ENCODE results near the gene TAF15.

The TAF15 gene

DNA sequence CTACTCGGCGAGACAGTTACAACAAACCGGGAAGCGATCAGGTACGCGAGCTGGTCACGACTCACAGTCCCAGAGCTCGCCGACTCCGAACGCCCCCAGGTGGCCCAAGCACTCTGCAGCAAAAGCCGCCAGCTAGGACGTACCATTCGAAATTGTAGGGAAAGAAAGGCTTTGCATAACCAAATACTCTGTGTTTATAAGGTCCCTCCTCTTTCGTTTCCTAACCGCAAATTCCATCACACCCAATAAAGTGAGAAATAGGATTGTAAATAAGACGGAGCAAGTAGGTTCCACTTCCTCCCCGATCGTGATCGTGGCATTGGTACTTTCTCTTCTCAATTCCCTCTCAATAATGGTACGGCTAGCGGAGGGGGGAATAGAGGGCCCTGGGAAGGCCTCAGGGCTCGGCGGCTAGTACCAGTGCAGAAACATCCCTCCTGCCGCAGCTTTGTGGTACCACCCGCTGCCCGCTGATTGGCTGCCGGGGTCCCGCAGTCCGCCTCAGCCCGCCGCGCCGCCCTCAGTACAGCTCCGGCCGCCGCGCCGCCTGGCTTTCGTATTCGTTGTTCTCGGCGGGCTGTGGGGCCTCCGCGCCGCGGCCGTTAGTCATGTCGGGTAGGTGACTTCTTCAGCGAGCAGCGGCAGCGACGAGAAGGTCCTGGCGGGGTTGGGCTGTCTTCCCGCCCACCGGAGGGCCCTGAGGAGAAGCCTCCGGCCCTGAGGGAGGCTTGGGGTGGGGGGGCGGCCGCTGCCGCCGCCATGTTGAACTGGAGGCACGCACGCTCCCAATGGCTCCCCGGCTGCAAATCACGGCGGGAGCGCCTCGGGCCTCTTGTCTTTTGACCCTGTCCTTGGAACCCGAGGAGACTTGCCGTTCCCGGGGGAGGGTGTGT, at the start of gene TAF15:
TSS of gene TAF15 (plus strand) at position 523 of the 893 bp plus-strand sequence. CDS start at position 609, 86 bp downstream.
- peak; percentile 87 to 91 for DNase-seq (ENCODE audit: low read depth in 1 of 2, low spot score in 1 of 2)

DNA sequence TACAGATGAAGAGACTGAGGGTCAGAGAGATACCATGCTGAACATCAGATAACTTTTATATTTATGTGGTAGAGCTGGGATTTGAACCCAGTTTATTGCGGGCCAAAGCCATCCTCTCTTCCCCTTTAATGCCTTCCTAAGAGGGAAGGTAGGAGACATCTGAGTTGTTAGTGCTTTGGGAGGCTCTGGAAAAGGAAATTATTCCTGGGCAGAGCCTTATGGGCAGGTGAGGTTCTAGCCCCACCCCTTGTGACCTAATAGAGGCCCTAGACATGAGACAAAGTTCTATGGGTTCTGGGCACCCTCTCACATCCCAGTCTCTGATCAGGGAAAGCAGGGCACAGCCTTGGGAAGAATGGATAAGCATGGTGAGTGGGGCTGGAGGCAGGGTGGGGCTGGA, 48.7 kb upstream of the TAF15 start, which contains the start of gene C17orf50:
TSS of gene C17orf50 (plus strand) at position 301 of the 400 bp plus-strand sequence. CDS start at position 356, 55 bp downstream.
- no peak for DNase-seq (ENCODE audit: low read depth in 1 of 2, low spot score in 1 of 2)

DNA sequence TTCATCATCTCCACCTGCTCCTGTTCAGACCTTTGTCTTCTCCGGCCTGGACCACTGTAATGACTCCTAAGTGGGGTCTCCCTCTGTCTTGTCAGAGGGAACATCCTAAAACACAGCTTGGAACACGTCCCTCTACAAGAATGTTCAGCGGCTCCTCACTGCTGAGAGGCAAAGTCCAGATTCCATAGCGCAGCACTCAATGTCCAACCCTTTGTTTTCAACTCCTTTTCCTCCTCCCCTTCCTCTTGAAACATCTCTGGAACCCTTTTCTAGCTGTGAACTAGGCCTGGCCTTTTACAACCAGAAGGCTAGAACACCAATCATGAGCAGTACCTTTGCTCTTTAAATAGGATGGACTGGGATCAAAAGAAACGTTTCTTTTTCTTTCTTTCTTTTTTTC, 47.7 kb upstream of the TAF15 start:
- DNase-seq (ENCODE audit: low read depth in 1 of 2, low spot score in 1 of 2), result no peak

DNA sequence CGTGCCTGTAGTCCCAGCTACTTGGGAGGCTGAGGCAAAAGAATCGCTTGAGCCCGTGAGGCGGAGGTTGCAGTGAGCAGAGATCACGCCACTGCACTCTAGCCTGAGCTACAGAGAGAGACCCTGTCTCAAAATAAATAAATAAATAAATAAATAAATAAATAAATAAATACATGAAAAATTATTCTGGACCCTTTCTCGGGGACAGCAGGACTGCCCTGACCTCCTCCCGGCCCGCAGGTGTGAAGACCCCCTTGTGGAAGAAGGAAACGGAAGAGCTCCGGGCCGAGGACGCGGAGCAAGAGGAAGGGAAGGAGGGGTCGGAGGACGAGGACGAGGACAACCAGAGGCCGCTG, 45.5 kb upstream of the TAF15 start:
- DNase-seq (ENCODE audit: low read depth in 1 of 2, low spot score in 1 of 2), result no peak

- DNase-seq (ENCODE audit: low read depth in 1 of 2, low spot score in 1 of 2), result peak; percentile 69 to 79
Measured at GRCh38 chr17:35764123-35764991, 44.9 kb upstream of the TAF15 start.

DNA sequence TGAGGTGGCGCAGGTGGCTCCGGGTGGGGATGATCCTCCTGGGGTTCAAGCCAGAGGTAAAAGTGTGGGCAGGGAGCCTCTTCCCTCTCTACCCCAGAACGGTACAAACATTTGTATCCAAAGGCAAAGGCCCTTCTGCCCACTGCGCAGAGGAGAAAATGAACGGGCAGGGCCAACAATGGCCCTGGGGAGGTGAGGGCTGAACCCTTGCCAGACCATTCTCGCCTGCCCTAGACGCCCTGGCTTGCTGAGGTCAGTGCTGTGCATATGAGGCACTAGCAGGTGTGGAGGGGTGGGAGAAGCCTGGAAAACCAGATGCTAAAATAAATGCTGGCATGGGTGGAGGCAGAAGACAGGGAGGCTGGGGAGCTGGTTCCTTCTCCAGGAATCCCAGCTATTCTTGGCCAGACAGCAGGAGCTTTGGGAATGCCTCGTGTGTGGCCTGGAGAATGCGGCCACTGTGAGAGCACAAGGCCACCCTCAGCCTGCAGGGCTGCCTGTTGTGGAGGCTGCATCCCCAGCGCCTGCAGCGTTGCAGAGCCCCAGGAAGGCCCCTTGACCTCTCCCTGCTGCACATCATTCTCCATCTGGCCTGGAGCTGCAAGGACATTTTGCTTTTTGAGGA, 44.1 kb upstream of the TAF15 start:
- no peak for DNase-seq (ENCODE audit: low read depth in 1 of 2, low spot score in 1 of 2)

- no peak for DNase-seq (ENCODE audit: low read depth in 1 of 2, low spot score in 1 of 2)
Measured at GRCh38 chr17:35765756-35766488, 43.4 kb upstream of the TAF15 start.

- no peak for DNase-seq (ENCODE audit: low read depth in 1 of 2, low spot score in 1 of 2)
Measured at GRCh38 chr17:35766489-35766877, 42.8 kb upstream of the TAF15 start.

DNA sequence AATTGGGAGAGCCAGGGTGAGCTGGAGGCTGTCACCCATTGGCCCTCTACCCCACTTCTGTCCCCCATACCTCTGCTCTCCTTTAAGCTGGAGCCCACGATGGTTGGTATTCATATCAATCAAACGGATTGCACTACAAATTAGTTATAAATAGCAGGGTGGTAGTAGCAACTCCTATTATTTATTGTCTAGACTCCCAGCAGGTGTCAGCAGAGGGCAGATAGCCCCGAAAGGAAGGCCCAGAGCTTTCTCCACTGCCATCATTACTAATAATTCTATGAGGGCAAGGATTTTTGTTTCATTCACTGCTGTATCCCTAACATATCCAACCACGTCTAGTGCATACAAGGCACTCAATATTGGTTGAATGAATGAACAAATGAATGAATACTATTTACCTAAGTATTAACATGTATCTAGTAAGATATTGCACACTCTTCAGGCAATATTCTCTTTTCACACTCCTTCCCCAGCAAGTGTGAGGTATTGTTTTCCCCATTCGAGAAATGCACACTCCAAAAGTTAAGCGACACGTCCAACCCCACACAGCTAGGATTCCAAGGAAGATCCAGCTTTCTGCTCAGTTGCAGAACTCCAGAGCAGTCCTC, 42.3 kb upstream of the TAF15 start:
- no peak for DNase-seq (ENCODE audit: low read depth in 1 of 2, low spot score in 1 of 2)

DNA sequence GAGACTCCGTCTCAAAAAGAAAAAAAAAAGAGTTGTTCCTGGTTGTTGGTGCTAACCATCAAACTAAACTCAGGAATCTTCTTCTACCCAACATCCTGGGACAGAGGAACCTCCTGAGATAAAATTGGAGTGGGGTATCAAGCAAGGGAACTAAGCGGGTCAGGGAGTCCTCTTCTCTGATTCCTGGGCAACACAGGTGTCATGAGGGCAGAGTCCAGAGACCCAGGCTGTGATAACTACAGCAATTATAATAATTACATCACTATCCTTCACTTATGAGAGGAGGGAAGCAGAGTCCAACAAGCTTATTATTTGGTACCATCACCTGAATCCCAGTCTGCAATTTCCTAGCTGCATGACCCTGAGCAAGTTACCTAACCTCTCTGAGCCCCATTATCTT, 40.5 kb upstream of the TAF15 start:
- DNase-seq (ENCODE audit: low read depth in 1 of 2, low spot score in 1 of 2), result no peak

DNA sequence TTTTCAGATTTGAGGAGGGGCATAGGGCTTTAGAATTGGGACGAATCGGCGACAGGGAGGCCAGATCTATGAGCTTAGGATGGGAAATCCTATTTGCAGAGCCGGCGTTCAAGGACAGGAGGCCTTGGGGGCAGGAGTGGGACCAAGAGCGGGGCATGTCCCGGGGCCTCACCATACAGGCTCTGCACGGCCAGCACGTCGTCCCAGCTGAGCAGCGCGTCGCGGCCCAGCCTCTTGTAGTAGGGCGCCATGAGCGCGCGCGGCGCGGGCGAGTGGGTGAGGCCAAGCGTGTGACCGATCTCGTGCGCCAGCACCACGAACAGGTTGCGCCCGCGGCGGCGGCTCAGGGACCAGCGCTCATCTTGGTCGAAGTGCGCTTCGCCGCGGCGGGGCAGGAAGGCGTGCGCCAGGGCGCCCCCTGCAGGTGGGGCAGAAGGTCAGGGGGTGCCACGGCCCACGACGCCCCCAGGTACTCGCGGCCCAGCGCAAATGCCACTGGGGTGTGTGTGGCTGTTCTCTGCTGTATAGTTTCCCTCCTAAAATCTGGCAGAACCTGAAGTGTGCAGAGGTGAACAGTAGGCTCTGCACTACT, 39.3 kb upstream of the TAF15 start:
- no peak for DNase-seq (ENCODE audit: low read depth in 1 of 2, low spot score in 1 of 2)

DNA sequence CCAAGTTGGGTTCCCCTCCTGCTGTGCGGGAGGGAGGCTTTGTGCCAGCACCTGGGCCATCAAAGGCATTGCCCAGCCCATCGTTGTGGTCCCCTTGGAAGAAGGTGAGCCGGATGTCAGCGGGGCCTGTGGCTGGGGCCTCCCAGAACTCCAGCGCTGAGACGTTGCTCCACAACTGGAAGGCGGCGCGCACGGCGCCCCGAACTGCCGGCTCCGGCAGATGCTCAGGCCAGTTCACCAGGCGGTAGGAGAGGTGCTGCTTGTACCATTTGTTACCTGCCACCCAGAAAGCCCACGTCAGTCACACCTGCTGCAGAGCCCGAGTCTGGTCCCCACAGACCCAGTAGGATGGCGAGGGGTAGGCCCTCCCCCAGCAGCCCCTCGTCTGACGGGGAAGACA, 36.2 kb upstream of the TAF15 start:
- DNase-seq (ENCODE audit: low read depth in 1 of 2, low spot score in 1 of 2), result no peak

- DNase-seq (ENCODE audit: low read depth in 1 of 2, low spot score in 1 of 2), result no peak
Measured at GRCh38 chr17:35773679-35774425, 35.4 kb upstream of the TAF15 start.

- DNase-seq (ENCODE audit: low read depth in 1 of 2, low spot score in 1 of 2), result no peak
Measured at GRCh38 chr17:35774499-35774898, 34.8 kb upstream of the TAF15 start.

DNA sequence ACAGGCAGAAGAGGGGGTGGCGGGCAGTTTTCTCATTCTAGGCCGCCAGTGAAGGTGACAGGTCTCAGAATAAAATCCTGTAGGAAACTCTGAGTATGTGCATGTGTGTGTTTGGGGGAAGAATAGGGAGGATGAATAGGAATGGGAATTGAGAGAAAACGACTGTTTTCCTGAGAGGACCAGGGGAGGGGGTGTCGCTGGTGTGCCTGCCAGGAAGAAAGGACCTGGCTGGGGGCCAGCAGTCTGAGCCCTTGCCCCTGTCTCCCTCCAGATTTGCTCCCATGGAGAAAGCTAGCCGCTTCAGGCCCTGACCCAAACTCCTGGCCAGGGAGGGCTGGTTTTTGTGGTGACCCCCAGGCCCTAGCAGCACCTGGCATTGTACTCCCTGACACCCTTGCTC, 34.2 kb upstream of the TAF15 start:
- DNase-seq (ENCODE audit: low read depth in 1 of 2, low spot score in 1 of 2), result no peak

DNA sequence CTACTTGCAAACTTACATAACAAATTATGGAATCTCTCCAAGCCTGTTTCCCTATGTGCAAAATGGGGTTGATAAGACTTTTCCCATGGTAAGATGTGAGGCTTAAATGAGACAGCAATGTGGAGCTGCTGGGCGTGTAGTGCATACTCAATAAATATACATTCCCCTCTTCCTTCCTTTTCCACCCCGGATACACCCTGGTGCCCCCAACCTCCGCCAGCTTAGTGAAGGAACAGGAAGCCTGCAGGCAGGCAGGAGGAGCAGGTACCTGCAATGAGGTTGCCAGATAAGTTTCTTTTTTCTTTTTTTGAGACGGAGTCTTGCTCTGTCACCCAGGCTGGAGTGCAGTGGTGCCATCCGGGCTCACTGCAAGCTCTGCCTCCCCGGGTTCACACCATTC, 33.7 kb upstream of the TAF15 start:
- no peak for DNase-seq (ENCODE audit: low read depth in 1 of 2, low spot score in 1 of 2)

- no peak for DNase-seq (ENCODE audit: low read depth in 1 of 2, low spot score in 1 of 2)
Measured at GRCh38 chr17:35778641-35779196, 30.6 kb upstream of the TAF15 start.

GRCh38 chr17:35780950-35781349, 28.3 kb upstream of the TAF15 start:
- no peak for DNase-seq (ENCODE audit: low read depth in 1 of 2, low spot score in 1 of 2)

- DNase-seq (ENCODE audit: low read depth in 1 of 2, low spot score in 1 of 2), result no peak
Measured at GRCh38 chr17:35784895-35785294, 24.4 kb upstream of the TAF15 start.

Data from activated T-helper 1 cell treated with anti-CD3 and anti-CD28 coated beads, Interleukin-2, amount 50 U/mL, for 16 hours (primary cell).